Esophagus muscularis mucosa (tissue), 3 donors: Measurements from ENCODE around the gene DMTF1.

Experiments
- EP300 ChIP-seq: sonication (generic); formaldehyde crosslinking; IDR thresholded peaks from one replicate; pipeline ENCODE4 v1.6.1; 2017; ENCODE audit warnings: antibody characterized with exemption
- TF ChIP-seq, protein P1 (sequence below), 3 experiments: fragments of 200-600 bp in 2 of 3; fragments of 450-650 bp in 1 of 3; sonication (generic) in 2 of 3; IDR thresholded peaks; one replicate each; pipeline ENCODE4 v1.5.1; 2017 to 2019; ENCODE audit warnings: antibody characterized with exemption in 3 of 3, mild to moderate bottlenecking in 2 of 3, moderate library complexity in 1 of 3

DNA sequence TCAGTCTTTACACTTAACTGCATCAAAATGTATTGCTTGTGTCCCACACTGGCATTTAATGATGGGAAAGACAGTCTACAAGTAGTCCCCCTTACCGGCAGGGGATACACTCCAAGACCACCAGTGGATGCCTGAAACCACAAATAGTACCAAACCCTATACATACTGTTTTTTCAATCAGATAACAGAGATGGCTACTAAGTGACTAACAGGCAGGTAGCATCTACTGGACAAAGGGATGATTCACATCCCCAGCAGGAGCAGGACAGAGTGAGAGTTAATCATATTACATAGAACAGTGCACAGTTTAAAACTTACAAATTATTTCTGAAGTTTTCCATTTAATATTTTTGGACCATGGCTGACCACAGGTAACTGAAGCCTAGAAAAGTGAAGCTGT is 54.1 kb downstream of the DMTF1 start:
- TF ChIP-seq, protein P1, sequence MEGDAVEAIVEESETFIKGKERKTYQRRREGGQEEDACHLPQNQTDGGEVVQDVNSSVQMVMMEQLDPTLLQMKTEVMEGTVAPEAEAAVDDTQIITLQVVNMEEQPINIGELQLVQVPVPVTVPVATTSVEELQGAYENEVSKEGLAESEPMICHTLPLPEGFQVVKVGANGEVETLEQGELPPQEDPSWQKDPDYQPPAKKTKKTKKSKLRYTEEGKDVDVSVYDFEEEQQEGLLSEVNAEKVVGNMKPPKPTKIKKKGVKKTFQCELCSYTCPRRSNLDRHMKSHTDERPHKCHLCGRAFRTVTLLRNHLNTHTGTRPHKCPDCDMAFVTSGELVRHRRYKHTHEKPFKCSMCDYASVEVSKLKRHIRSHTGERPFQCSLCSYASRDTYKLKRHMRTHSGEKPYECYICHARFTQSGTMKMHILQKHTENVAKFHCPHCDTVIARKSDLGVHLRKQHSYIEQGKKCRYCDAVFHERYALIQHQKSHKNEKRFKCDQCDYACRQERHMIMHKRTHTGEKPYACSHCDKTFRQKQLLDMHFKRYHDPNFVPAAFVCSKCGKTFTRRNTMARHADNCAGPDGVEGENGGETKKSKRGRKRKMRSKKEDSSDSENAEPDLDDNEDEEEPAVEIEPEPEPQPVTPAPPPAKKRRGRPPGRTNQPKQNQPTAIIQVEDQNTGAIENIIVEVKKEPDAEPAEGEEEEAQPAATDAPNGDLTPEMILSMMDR (IDR thresholded peaks at IDR 0.05), result no peak
- no peak for TF ChIP-seq EP300
